HG03066 (cell line): ENCODE data around the gene COL9A1.

Experiments
- ATAC-seq: cut with Tn5 transposase; IDR thresholded peaks from one replicate; pipeline ENCODE4 v1.9.1; 2021; ENCODE audit warnings: low read depth; ENCODE audit not compliant: unreplicated experiment

COL9A1 gene

DNA sequence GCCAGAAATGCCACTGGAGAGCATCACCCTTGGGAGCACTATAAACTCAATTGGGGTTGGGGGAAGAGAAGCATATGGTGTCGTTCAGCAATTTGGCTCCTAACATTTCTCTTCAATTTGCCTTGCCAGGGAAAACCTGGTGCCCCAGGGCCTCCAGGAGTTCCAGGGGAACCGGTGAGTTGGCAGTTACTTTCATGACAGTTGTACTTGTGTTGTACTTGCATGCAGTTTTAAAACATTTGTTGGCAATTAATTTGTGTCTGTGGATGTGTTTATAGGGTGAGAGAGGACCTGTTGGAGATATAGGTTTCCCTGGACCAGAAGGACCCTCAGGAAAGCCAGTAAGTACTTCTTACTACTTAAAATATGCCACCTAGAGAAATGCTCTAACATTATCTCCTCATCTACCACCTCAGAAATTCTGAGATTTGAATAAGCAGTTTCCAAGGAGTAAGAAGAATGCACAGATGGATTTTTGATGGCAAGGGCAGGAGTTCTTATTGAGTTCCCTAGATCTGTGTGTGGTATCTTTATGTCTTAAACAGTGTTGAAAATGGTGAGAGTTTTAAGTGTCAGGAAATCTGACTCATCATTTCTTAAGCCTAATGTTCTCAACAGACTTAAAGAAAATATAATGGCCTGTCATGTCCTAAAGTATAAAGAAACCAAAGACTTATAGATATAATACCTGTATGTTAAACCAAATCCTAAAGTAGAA, 122.5 kb downstream of the COL9A1 start:
- ATAC-seq, result no peak

DNA sequence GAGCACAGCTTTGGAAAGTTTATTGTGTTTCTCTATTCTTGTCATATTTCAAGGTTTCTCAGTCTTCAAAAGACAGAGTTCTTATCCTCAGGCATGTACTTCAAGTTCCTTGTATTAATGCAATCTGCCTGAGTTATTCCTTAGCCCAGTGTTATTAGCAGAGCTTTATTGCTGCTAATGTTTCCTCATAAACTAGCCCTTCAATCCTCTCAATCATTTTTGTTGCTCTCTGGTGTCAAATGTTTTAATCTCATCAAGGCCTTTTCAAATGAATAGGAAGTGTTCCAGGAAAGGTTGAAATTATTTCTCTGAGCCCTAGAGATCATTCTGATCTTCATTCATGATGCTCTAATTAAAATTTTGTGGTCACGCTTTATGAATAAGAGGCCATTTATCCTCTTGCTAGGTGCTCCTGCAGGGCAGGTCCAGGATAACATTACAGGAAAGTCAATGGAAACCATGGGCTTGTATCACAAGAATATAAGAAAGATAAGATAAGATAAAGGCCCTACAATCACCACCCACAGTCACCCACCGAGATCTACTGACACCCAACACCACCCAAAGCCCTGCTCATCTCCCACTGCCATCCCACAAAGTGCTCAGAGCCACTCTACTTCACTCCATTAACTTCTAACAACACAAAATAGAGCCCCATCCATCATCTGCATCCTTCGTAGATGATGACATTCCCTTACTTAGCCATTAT, 125.9 kb downstream of the COL9A1 start:
- ATAC-seq, result no peak

DNA sequence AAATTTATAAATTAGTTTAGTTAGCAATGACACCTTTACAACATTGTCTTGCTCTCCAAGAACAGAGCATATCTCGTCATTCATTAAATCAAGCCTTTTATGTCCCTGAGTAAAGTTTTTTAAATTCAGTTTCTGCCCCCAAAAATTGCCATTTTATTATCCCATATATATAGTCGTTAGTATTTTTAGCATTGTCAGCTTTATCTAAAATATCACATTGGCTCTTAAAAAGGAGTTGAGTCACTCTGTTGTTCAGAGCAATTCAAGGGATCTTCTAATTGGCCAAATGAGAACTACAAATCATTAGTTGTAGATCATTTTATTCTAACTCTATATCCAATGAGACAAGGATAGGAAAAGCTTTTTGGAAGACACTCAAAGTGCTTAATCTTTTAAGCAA, 127.1 kb downstream of the COL9A1 start:
- no peak for ATAC-seq

DNA sequence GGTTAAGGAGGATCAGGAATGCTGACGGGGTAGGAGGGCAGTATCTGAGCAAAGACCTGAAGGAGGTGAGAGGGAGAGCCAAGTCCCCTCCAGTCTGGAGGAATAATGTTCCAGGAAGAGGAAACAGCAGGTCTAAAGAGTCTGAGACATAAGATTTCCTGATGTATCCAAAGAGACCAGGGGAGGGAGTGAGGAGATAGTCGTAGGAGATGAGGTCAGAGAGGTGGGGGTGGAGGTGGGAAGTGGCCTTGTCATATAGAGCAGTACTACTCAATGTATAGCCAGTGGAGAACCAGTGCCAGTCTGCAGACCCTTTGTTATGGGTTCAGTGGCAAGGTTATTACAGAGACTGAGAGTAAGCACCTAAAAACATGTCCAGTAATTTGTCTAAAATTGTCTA, 130.6 kb downstream of the COL9A1 start:
- ATAC-seq, result no peak

DNA sequence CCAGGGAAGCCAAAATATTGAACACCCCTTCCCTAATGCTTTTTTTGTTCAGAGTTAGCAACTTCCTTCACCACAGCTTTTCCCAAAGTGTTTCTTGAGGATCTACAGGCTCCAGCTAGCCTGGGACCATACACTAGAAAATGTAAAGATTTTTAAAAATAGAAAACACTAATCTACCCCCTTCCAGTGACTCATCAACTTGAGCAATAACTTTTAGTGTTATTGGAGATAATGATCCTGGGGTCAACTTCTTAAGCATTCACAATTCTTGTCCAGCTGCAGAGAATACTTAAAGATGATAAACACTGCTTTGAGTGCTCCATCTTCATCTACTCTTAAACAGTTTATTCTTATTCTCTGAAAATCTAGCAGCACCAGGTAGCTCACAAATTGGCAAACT, 131.6 kb downstream of the COL9A1 start:
- ATAC-seq, result no peak

DNA sequence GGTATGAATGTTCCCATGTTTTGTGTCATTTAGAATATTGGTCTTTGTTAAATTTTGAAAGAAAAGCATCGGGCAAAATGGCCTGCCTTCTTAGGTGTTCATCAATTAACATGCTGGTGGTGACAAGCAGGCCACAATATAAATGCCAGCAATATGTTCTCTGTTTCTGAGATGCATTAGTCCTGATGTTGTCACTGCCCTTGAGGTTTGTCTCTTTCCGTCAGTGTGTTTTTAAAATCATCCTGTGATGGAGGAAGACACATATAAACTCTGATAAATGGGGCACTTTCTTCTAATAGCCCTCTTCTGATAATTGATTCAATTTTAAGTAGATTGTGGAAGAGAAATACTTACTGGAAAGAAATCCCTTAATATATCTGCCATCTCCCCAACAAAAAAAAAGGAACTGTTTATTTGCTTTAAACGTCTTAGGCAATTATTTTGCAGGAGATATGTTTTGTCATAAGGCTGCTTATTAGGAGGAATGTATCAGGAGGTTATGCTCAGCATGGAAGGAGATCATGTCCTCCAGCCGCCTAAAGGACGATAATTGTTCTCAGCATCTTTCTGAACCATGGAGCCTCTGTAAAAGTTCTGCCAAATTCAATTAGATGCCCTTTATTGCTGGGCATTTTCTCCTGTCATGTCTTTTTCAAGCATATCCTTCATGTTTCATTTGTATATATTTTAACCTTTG, 134.1 kb downstream of the COL9A1 start:
- no peak for ATAC-seq
